ENCODE measurements around the gene IGSF21.

DNA sequence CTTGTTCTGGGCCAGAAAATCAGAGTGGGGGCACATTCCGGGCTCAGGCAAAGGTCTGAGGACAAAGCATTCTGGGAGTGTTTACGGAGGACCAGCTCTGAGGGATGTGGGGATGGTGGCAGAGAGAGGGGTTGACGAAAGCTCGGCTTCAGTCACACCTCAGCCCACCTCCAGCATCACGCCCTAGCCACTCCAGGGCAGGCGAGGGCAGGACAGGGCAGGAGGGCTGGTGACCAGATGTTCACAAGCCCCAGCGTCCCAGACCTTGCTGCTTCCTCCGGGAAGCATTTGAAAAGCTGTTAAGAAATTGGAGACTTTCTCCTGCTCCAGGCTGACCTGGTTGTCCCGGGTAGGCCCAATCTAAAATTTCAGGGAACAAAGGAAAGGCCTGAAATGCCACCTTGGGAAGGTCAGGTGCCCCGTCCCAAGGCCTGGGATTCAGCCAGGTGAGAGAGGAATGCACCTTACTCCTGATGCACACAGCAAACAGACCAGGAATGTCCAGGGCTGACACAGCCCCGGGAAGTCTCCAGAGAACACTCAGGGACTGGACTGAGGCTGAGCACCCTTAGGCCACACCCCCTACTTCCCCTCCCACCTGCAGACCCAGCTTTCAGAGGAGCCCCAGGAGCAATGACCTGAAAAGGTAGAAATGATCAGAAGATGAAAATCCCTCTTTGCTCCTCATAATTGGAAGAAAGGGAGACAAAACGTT lies 301.2 kb downstream of the IGSF21 start:
- TF ChIP-seq, protein P1, sequence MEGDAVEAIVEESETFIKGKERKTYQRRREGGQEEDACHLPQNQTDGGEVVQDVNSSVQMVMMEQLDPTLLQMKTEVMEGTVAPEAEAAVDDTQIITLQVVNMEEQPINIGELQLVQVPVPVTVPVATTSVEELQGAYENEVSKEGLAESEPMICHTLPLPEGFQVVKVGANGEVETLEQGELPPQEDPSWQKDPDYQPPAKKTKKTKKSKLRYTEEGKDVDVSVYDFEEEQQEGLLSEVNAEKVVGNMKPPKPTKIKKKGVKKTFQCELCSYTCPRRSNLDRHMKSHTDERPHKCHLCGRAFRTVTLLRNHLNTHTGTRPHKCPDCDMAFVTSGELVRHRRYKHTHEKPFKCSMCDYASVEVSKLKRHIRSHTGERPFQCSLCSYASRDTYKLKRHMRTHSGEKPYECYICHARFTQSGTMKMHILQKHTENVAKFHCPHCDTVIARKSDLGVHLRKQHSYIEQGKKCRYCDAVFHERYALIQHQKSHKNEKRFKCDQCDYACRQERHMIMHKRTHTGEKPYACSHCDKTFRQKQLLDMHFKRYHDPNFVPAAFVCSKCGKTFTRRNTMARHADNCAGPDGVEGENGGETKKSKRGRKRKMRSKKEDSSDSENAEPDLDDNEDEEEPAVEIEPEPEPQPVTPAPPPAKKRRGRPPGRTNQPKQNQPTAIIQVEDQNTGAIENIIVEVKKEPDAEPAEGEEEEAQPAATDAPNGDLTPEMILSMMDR (conservative IDR thresholded peaks at IDR 0.05; ENCODE audit: low read depth, low read length), result no peak
- TF ChIP-seq POLR2A (IDR thresholded peaks at IDR 0.05; ENCODE audit: low read depth, low read length) (no peak), RFX5 (IDR thresholded peaks at IDR 0.05; ENCODE audit: low read depth, low read length) (no peak), MAFK (IDR thresholded peaks at IDR 0.05; ENCODE audit: low read depth, low read length) (no peak), NFE2L2 (IDR thresholded peaks at IDR 0.05; ENCODE audit: low read depth, low read length) (no peak), MXI1 (IDR thresholded peaks at IDR 0.05; ENCODE audit: borderline replicate concordance, low read depth, low read length) (no peak), BHLHE40 (IDR thresholded peaks at IDR 0.05; ENCODE audit: low read depth, low read length) (no peak), FOS (IDR thresholded peaks at IDR 0.05; ENCODE audit: low read depth, low read length) (no peak), CEBPB (IDR thresholded peaks at IDR 0.05; ENCODE audit: low read depth, low read length) (no peak), SMC3 (IDR thresholded peaks at IDR 0.05; ENCODE audit: low read depth, low read length) (no peak)
- TF ChIP-seq, protein P2, sequence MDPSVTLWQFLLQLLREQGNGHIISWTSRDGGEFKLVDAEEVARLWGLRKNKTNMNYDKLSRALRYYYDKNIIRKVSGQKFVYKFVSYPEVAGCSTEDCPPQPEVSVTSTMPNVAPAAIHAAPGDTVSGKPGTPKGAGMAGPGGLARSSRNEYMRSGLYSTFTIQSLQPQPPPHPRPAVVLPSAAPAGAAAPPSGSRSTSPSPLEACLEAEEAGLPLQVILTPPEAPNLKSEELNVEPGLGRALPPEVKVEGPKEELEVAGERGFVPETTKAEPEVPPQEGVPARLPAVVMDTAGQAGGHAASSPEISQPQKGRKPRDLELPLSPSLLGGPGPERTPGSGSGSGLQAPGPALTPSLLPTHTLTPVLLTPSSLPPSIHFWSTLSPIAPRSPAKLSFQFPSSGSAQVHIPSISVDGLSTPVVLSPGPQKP (IDR thresholded peaks at IDR 0.05; ENCODE audit: borderline replicate concordance, low read depth, low read length), result no peak
- TF ChIP-seq, protein P3, sequence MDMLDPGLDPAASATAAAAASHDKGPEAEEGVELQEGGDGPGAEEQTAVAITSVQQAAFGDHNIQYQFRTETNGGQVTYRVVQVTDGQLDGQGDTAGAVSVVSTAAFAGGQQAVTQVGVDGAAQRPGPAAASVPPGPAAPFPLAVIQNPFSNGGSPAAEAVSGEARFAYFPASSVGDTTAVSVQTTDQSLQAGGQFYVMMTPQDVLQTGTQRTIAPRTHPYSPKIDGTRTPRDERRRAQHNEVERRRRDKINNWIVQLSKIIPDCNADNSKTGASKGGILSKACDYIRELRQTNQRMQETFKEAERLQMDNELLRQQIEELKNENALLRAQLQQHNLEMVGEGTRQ (IDR thresholded peaks at IDR 0.05; ENCODE audit: low read depth, low read length), result no peak

Measured in IMR-90 (cell line).